PC-3 (cell line): Measurements from ENCODE around the gene SYCP1. TPM values are rescaled to one million over a fixed set of nuclear protein-coding genes. Genes with fewer than 3 reads are reported as not detected.
"Not testable (repeated sequence)": the region's sequence is repeated elsewhere in the genome, so short reads cannot be mapped to it uniquely, and the experiment has no call there.

ENCODE experiments used
- ATAC-seq: fragments of 200-7000 bp; cut with Tn5 transposase; 2 replicates; pipeline ENCODE4 v1.9.1; 2020; ENCODE audit warnings: mild to moderate bottlenecking, moderate library complexity
- BruUV-seq: library from RNA; stranded (reverse); fragments of 400-500 nt; replicated peaks from 2 replicates; lab custom pipeline; 2021; lab: Mats Ljungman, UMichigan
- CTCF ChIA-PET: fragments of 300-600 bp; sonication (Branson Sonifier 250); formaldehyde crosslinking; loops from one replicate; lab custom pipeline; 2022; ENCODE audit warnings: antibody characterized with exemption; lab: Charles Lee
- POLR2A ChIA-PET: fragments of 300-600 bp; sonication (Branson Sonifier 250); formaldehyde crosslinking; loops from one replicate; lab custom pipeline; 2022; ENCODE audit warnings: antibody characterized with exemption; ENCODE audit not compliant: unreplicated experiment; lab: Charles Lee
- DNase-seq: peaks from one replicate; pipeline ENCODE4 v3.0.0-alpha.2; 2015
- H2AFZ ChIP-seq: fragments of 300-600 bp; sonication (generic); 2 replicates; pipeline ENCODE4 v1.6.0; 2016; ENCODE audit warnings: antibody characterized with exemption, low read length
- H3F3A ChIP-seq: fragments of 300-600 bp; sonication (generic); one replicate; pipeline ENCODE4 v1.6.0; 2017; ENCODE audit warnings: antibody characterized with exemption, low read length, control low read depth, mild to moderate bottlenecking; ENCODE audit not compliant: unreplicated experiment
- H3K27ac ChIP-seq: fragments of 300-600 bp; sonication (generic); 2 replicates; pipeline ENCODE4 v1.5.1; 2016; ENCODE audit warnings: mild to moderate bottlenecking, low read length
- H3K27me3 ChIP-seq: fragments of 300-600 bp; sonication (generic); 2 replicates; pipeline ENCODE4 v1.6.1; 2016; ENCODE audit warnings: low read length, mixed read lengths
- H3K36me3 ChIP-seq: fragments of 300-600 bp; sonication (generic); 2 replicates; pipeline ENCODE4 v1.6.1; 2016; ENCODE audit warnings: low read depth, mixed run types, low read length, mixed read lengths
- H3K4me1 ChIP-seq: fragments of 300-600 bp; sonication (generic); 2 replicates; pipeline ENCODE4 v1.5.1; 2016; ENCODE audit warnings: low read length; ENCODE audit not compliant: insufficient read depth
- H3K4me2 ChIP-seq: fragments of 300-600 bp; sonication (generic); 2 replicates; pipeline ENCODE4 v1.6.0; 2016; ENCODE audit warnings: low read length
- H3K4me3 ChIP-seq: fragments of 300-600 bp; sonication (generic); 2 replicates; pipeline ENCODE4 v1.5.1; 2016; ENCODE audit warnings: mild to moderate bottlenecking, low read length, mixed read lengths
- H3K79me2 ChIP-seq: fragments of 300-600 bp; sonication (generic); 2 replicates; pipeline ENCODE4 v1.6.1; 2017; ENCODE audit warnings: low read length, mixed read lengths
- H3K9ac ChIP-seq: fragments of 300-600 bp; sonication (generic); 2 replicates; pipeline ENCODE4 v1.6.0; 2016; ENCODE audit warnings: mild to moderate bottlenecking, low read length
- H3K9me2 ChIP-seq: fragments of 300-600 bp; sonication (generic); replicated peaks from 2 replicates; pipeline ENCODE4 v1.6.1; 2016; ENCODE audit warnings: mixed run types, low read length, mixed read lengths
- H3K9me3 ChIP-seq: fragments of 300-600 bp; sonication (generic); 2 replicates; pipeline ENCODE4 v1.6.1; 2016; ENCODE audit warnings: low read length, mixed read lengths
- H4K20me1 ChIP-seq: fragments of 300-600 bp; sonication (generic); 2 replicates; pipeline ENCODE4 v1.6.1; 2016; ENCODE audit warnings: low read length, mixed read lengths
- EZH2 ChIP-seq: fragments of 300-600 bp; sonication (generic); IDR thresholded peaks from one replicate; pipeline ENCODE4 v1.6.1; 2017; ENCODE audit warnings: antibody characterized with exemption, mild to moderate bottlenecking, low read length; ENCODE audit not compliant: unreplicated experiment
- EZH2phosphoT487 ChIP-seq: fragments of 300-600 bp; sonication (generic); IDR thresholded peaks from 2 replicates; pipeline ENCODE4 v1.6.1; 2018; ENCODE audit warnings: mild to moderate bottlenecking, antibody characterized with exemption, low read length, borderline replicate concordance
- intact Hi-C: fragments of 100-400 bp; cut with micrococcal nuclease; formaldehyde crosslinking; loops from 2 replicates; pipeline ENCODE4 v1.9.0; 2023
- total RNA-seq: library from RNA; depleted of rRNA; stranded (reverse); fragments of >200 nt; gene quantifications from 2 replicates; pipeline ENCODE4 v1.2.3, GENCODE V29; 2014
- TF ChIP-seq, protein P1 (sequence below): fragments of 300-600 bp; sonication (generic); conservative IDR thresholded peaks from 2 replicates; pipeline ENCODE4 v1.5.1; 2017; ENCODE audit warnings: antibody characterized with exemption, low read depth, mild to moderate bottlenecking, low read length

The SYCP1 gene
- total RNA-seq, 1 experiment from 2014 or later, result not detected

DNA sequence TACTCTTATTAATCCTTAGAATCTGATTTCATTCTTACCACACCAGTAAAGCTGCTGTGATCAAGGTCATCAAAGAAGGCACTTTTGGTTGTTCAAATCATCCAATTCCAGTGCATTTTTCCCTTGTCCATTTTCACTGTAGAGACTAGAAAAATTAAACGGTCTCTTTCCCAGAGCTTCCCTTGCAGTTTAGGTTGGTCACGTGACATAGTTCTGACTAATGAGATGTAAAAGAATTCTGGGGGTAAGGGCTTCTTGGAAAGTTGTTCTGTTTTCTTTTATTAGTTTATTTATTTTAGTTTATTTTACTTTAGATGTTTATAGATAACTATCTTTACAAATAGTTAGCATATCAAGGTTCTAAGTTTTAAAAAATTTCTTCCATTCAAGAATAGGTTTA lies 34.3 kb upstream of the SYCP1 start:
- no peaks in the 10 kb centered on the region for H3K9me2 ChIP-seq
- no peaks in the 10 kb centered on the region for H3K36me3 ChIP-seq
- POLR2A ChIA-PET, result no interaction called here
- H3K27me3 ChIP-seq, result peaks cover 12% of the 10 kb centered on the region
- TF ChIP-seq EZH2phosphoT487, result no peak
- no peak for TF ChIP-seq EZH2
- TF ChIP-seq, protein P1, sequence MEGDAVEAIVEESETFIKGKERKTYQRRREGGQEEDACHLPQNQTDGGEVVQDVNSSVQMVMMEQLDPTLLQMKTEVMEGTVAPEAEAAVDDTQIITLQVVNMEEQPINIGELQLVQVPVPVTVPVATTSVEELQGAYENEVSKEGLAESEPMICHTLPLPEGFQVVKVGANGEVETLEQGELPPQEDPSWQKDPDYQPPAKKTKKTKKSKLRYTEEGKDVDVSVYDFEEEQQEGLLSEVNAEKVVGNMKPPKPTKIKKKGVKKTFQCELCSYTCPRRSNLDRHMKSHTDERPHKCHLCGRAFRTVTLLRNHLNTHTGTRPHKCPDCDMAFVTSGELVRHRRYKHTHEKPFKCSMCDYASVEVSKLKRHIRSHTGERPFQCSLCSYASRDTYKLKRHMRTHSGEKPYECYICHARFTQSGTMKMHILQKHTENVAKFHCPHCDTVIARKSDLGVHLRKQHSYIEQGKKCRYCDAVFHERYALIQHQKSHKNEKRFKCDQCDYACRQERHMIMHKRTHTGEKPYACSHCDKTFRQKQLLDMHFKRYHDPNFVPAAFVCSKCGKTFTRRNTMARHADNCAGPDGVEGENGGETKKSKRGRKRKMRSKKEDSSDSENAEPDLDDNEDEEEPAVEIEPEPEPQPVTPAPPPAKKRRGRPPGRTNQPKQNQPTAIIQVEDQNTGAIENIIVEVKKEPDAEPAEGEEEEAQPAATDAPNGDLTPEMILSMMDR, result no peak
- H4K20me1 ChIP-seq, result no peaks in the 10 kb centered on the region
- no peak overlapping the region for H3K4me3 ChIP-seq
- H3K9ac ChIP-seq, result no peak overlapping the region
- H3K79me2 ChIP-seq, result no peaks in the 10 kb centered on the region
- BruUV-seq, result no TSS peak
- no peak overlapping the region for H3K27ac ChIP-seq
- no peaks in the 10 kb centered on the region for H3K9me3 ChIP-seq
- DNase-seq, result no peak
- no peak overlapping the region for H3K4me2 ChIP-seq
- no peaks in the 10 kb centered on the region for H3F3A ChIP-seq
- no peak for ATAC-seq
- H3K4me1 ChIP-seq, result no peaks in the 10 kb centered on the region
- intact Hi-C loops, result no loop called here
- CTCF ChIA-PET, result no interaction called here
- H2AFZ ChIP-seq, result no peak overlapping the region

DNA sequence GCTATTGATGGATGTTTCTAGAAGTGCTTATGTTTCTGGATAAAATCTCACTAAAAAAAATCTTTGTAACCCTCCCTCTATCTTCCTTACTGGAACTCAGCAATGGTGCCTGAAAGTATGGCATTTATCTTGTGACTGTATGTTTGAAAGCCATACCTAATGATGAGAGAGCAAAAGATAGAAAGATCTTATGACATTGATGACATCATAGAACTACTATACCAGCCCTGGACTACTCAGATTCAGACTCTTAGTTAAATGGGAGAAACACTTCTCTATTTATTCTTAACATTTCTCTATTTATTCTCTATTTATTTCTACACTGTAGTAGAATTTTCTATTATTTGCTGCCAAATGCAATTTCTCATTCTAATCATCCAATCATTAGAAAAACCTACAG lies 32.7 kb upstream of the SYCP1 start:
- CTCF ChIA-PET, result no interaction called here
- Histone ChIP-seq H3K4me3 (no peak overlapping the region), H3K4me1 (no peaks in the 10 kb centered on the region), H4K20me1 (no peaks in the 10 kb centered on the region), H3K27ac (no peak overlapping the region), H3K9me3 (no peaks in the 10 kb centered on the region), H3K79me2 (no peaks in the 10 kb centered on the region), H2AFZ (no peak overlapping the region), H3F3A (no peaks in the 10 kb centered on the region), H3K36me3 (no peaks in the 10 kb centered on the region), H3K4me2 (no peak overlapping the region), H3K27me3 (0 out of 2 replicates have a peak, but pooled peaks cover 7% of the 10 kb centered on the region), H3K9me2 (no peaks in the 10 kb centered on the region), H3K9ac (no peak overlapping the region)
- TF ChIP-seq, protein P1, result no peak
- TF ChIP-seq EZH2 (no peak), EZH2phosphoT487 (no peak)
- intact Hi-C loops, result no loop called here
- POLR2A ChIA-PET, result no interaction called here
- no peak for DNase-seq
- no peak for ATAC-seq
- no TSS peak for BruUV-seq

DNA sequence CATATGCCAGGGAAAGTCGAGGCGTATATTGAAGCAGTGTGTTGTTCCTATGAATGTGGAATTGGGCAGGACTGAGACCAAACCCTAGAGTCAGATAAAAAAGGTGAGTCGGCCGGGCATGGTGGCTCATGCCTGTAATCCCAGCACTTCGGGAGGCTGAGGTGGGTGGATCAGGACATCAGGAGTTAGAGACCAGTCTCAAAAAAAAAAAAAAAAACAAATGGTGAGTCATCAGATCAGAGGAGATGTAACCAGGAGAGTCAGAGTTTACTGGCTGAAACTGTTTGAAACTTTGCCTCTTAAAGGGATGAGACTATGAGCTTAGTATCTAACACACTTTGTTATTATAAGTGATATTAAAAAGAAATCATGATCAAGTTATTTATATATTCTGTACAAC lies 26.4 kb upstream of the SYCP1 start:
- no peaks in the 10 kb centered on the region for H3K79me2 ChIP-seq
- no peaks in the 10 kb centered on the region for H3K36me3 ChIP-seq
- H3K4me3 ChIP-seq, result no peak overlapping the region
- ATAC-seq (no peak), DNase-seq (peak; percentile 46)
- intact Hi-C loops, result no loop called here
- H3K4me2 ChIP-seq, result no peak overlapping the region; the same call in 1 of the 2 replicates
- ChIA-PET POLR2A (no interaction called here), CTCF (no interaction called here)
- no peaks in the 10 kb centered on the region for H4K20me1 ChIP-seq
- H3K4me1 ChIP-seq, result no peaks in the 10 kb centered on the region
- no peaks in the 10 kb centered on the region for H3F3A ChIP-seq
- H3K27ac ChIP-seq, result no peak overlapping the region
- H3K9ac ChIP-seq, result no peak overlapping the region
- TF ChIP-seq EZH2phosphoT487, result no peak
- TF ChIP-seq EZH2, result no peak
- TF ChIP-seq, protein P1, result no peak
- H3K27me3 ChIP-seq, result no peaks in the 10 kb centered on the region
- H2AFZ ChIP-seq, result no peak overlapping the region
- BruUV-seq, result no TSS peak
- no peaks in the 10 kb centered on the region for H3K9me3 ChIP-seq
- no peaks in the 10 kb centered on the region for H3K9me2 ChIP-seq

DNA sequence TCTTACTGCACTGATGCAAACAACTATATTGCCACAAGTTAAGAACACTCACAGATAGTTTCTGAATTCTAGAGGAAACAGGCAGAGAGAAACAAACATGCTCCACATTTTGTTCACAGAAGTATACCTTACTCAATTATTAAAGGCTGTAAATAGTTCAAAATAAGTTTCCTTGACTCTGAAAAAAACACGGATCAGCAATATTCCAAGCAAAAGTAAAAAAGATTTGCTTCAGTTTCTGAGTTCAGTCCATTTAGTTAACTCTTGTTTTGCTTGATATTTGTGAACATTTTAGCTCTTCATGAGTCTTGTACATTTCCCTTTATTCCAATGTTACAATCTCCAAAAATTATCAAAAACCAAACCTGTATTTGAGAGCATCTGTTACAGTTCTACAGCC lies 24.6 kb upstream of the SYCP1 start:
- H3K27me3 ChIP-seq, H2AFZ ChIP-seq, H3K27ac ChIP-seq, POLR2A ChIA-PET, H3K79me2 ChIP-seq, H3K9me3 ChIP-seq, H3K9me2 ChIP-seq, intact Hi-C loops, ATAC-seq, CTCF ChIA-PET, H3F3A ChIP-seq, DNase-seq, H3K9ac ChIP-seq, H3K36me3 ChIP-seq, H3K4me3 ChIP-seq, H3K4me1 ChIP-seq, H3K4me2 ChIP-seq, H4K20me1 ChIP-seq, BruUV-seq: not testable (repeated sequence)
